IMR-90 (cell line): Measurements from ENCODE around the gene HMGA1. TPM values are rescaled to one million over a fixed set of nuclear protein-coding genes. Genes with fewer than 3 reads are reported as not detected.

ENCODE experiments used
- ATAC-seq: fragments of 200-7000 bp; cut with Tn5 transposase; 2 replicates; pipeline ENCODE4 v1.9.1; 2020; ENCODE audit warnings: low read depth, mild to moderate bottlenecking, moderate library complexity
- BruUV-seq: library from RNA; stranded (reverse); fragments of 400-500 nt; replicated peaks from 2 replicates; lab custom pipeline; 2021; lab: Mats Ljungman, UMichigan
- CTCF ChIA-PET: fragments of 300-600 bp; formaldehyde crosslinking; extraction: SDS; loops from one replicate; lab custom pipeline; 2021; ENCODE audit warnings: antibody characterized with exemption; lab: Yijun Ruan, JAX
- POLR2A ChIA-PET: fragments of 300-600 bp; sonication (Branson Sonifier 250); formaldehyde crosslinking; loops from one replicate; lab custom pipeline; 2022; ENCODE audit warnings: antibody characterized with exemption; ENCODE audit not compliant: unreplicated experiment; lab: Charles Lee
- DNase-seq: peaks from one replicate; pipeline ENCODE4 v3.0.0; 2013
- H2AFZ ChIP-seq: replicated peaks from 2 replicates; pipeline ENCODE3; 2013; ENCODE audit warnings: low read length, mild to moderate bottlenecking; ENCODE audit not compliant: poor library complexity
- H2AK5ac ChIP-seq: 2 replicates; pipeline ENCODE4 v1.6.1; 2013; ENCODE audit warnings: low read depth, low read length, inconsistent platforms
- H2AK9ac ChIP-seq: replicated peaks from 2 replicates; pipeline ENCODE3; 2013; ENCODE audit warnings: mild to moderate bottlenecking, low read depth, low read length, moderate library complexity; ENCODE audit not compliant: poor library complexity
- H2BK120ac ChIP-seq: 2 replicates; pipeline ENCODE4 v1.6.1; 2013; ENCODE audit warnings: low read depth, low read length, inconsistent platforms
- H2BK15ac ChIP-seq: 3 replicates; pipeline ENCODE4 v1.6.1; 2013; ENCODE audit warnings: low read depth, low read length, inconsistent platforms
- H2BK20ac ChIP-seq: 2 replicates; pipeline ENCODE4 v1.6.1; 2013; ENCODE audit warnings: low read depth, mild to moderate bottlenecking, inconsistent platforms, low read length, moderate library complexity
- H2BK5ac ChIP-seq: 2 replicates; pipeline ENCODE4 v1.6.1; 2013; ENCODE audit warnings: mild to moderate bottlenecking, low read depth, low read length, inconsistent platforms; ENCODE audit not compliant: poor library complexity, severe bottlenecking
- H3K14ac ChIP-seq: replicated peaks from 2 replicates; pipeline ENCODE4 v1.6.1; 2013; ENCODE audit warnings: low read depth, low read length, inconsistent platforms
- H3K18ac ChIP-seq: 2 replicates; pipeline ENCODE4 v1.6.1; 2013; ENCODE audit warnings: low read depth, low read length, control low read depth
- H3K23ac ChIP-seq: 2 replicates; pipeline ENCODE4 v1.6.1; 2013; ENCODE audit warnings: low read depth, low read length, inconsistent platforms
- H3K27ac ChIP-seq: 2 replicates; pipeline ENCODE4 v1.5.1; 2013; ENCODE audit warnings: mild to moderate bottlenecking, control low read depth, low read length; ENCODE audit not compliant: insufficient read depth
- H3K27me3 ChIP-seq: 2 replicates; pipeline ENCODE4 v1.6.1; 2013; ENCODE audit warnings: low read length; ENCODE audit not compliant: control insufficient read depth, insufficient read depth
- H3K36me3 ChIP-seq: 2 replicates; pipeline ENCODE4 v1.6.1; 2013; ENCODE audit warnings: low read length, mixed read lengths; ENCODE audit not compliant: control insufficient read depth, insufficient read depth
- H3K4ac ChIP-seq: 2 replicates; pipeline ENCODE4 v1.6.1; 2013; ENCODE audit warnings: low read depth, low read length, inconsistent platforms
- H3K4me1 ChIP-seq: 2 replicates; pipeline ENCODE4 v1.6.1; 2013; ENCODE audit warnings: low read length, mixed read lengths; ENCODE audit not compliant: control insufficient read depth, insufficient read depth
- H3K4me2 ChIP-seq: 2 replicates; pipeline ENCODE4 v1.6.1; 2013; ENCODE audit warnings: low read depth, mild to moderate bottlenecking, control low read depth, low read length, moderate library complexity
- H3K4me3 ChIP-seq: 2 replicates; pipeline ENCODE4 v1.5.1; 2013; ENCODE audit warnings: low read depth, mild to moderate bottlenecking, control low read depth, low read length, moderate library complexity; ENCODE audit not compliant: insufficient read depth
- H3K56ac ChIP-seq: 2 replicates; pipeline ENCODE4 v1.6.1; 2013; ENCODE audit warnings: low read length, inconsistent platforms; ENCODE audit not compliant: insufficient read depth; ENCODE audit errors: extremely low read depth
- H3K79me1 ChIP-seq, 2 experiments: 2 replicates each; pipeline ENCODE4 v1.6.1; 2013; ENCODE audit warnings: low read length in 2 of 2, inconsistent platforms in 1 of 2, low read depth in 1 of 2
- H3K9ac ChIP-seq: 2 replicates; pipeline ENCODE4 v1.6.1; 2013; ENCODE audit warnings: low read depth, low read length, control low read depth
- H3K9me1 ChIP-seq: 2 replicates; pipeline ENCODE4 v1.6.1; 2013; ENCODE audit warnings: low read length, inconsistent platforms; ENCODE audit not compliant: insufficient read depth
- H3K9me3 ChIP-seq: 2 replicates; pipeline ENCODE4 v1.6.1; 2013; ENCODE audit warnings: low read length; ENCODE audit not compliant: control insufficient read depth, insufficient read depth
- H4K20me1 ChIP-seq: 2 replicates; pipeline ENCODE4 v1.6.1; 2013; ENCODE audit warnings: low read length, inconsistent platforms; ENCODE audit not compliant: insufficient read depth
- H4K5ac ChIP-seq: 2 replicates; pipeline ENCODE4 v1.6.1; 2013; ENCODE audit warnings: mild to moderate bottlenecking, low read depth, low read length, control low read depth
- H4K8ac ChIP-seq, 2 experiments: 2 replicates each; pipeline ENCODE4 v1.6.1; 2013; ENCODE audit warnings: low read depth in 2 of 2, low read length in 2 of 2, control low read depth in 1 of 2, inconsistent platforms in 1 of 2
- H4K91ac ChIP-seq: 2 replicates; pipeline ENCODE4 v1.6.1; 2013; ENCODE audit warnings: low read depth, low read length, inconsistent platforms; ENCODE audit not compliant: insufficient read depth
- BHLHE40 ChIP-seq: fragments of 150-350 bp; IDR thresholded peaks from 2 replicates; pipeline ENCODE4 v1.6.1; 2016; ENCODE audit warnings: mild to moderate bottlenecking, low read depth, low read length
- CEBPB ChIP-seq: IDR thresholded peaks from 2 replicates; pipeline ENCODE4 v1.6.1; 2012; ENCODE audit warnings: low read depth, low read length, improper control_type of control experiment
- CHD1 ChIP-seq: IDR thresholded peaks from 2 replicates; pipeline ENCODE4 v1.6.1; 2012; ENCODE audit warnings: low read depth, low read length, improper control_type of control experiment
- ELK1 ChIP-seq: fragments of 150-350 bp; IDR thresholded peaks from 2 replicates; pipeline ENCODE4 v1.6.1; 2016; ENCODE audit warnings: low read depth, mild to moderate bottlenecking, low read length, moderate library complexity, borderline replicate concordance
- FOS ChIP-seq: fragments of 150-350 bp; IDR thresholded peaks from 2 replicates; pipeline ENCODE4 v1.6.1; 2016; ENCODE audit warnings: low read depth, low read length
- MAFK ChIP-seq: IDR thresholded peaks from 2 replicates; pipeline ENCODE4 v1.6.1; 2012; ENCODE audit warnings: low read depth, low read length, improper control_type of control experiment
- MAZ ChIP-seq: IDR thresholded peaks from 2 replicates; pipeline ENCODE4 v1.6.1; 2012; ENCODE audit warnings: low read depth, mild to moderate bottlenecking, low read length, improper control_type of control experiment, moderate library complexity, borderline replicate concordance
- MXI1 ChIP-seq: IDR thresholded peaks from 2 replicates; pipeline ENCODE4 v1.6.1; 2012; ENCODE audit warnings: low read depth, mild to moderate bottlenecking, low read length, moderate library complexity, borderline replicate concordance
- NFE2L2 ChIP-seq: fragments of 150-350 bp; IDR thresholded peaks from 2 replicates; pipeline ENCODE4 v1.6.1; 2016; ENCODE audit warnings: low read depth, mild to moderate bottlenecking, low read length
- POLR2A ChIP-seq: IDR thresholded peaks from 2 replicates; pipeline ENCODE4 v1.6.1; 2012; ENCODE audit warnings: mild to moderate bottlenecking, low read depth, low read length
- RAD21 ChIP-seq: IDR thresholded peaks from 2 replicates; pipeline ENCODE4 v1.6.1; 2012; ENCODE audit warnings: low read length, improper control_type of control experiment
- RCOR1 ChIP-seq: IDR thresholded peaks from 2 replicates; pipeline ENCODE4 v1.6.1; 2012; ENCODE audit warnings: mild to moderate bottlenecking, low read length, improper control_type of control experiment; ENCODE audit not compliant: insufficient replicate concordance
- SMC3 ChIP-seq: fragments of 150-350 bp; IDR thresholded peaks from 2 replicates; pipeline ENCODE4 v1.6.1; 2016; ENCODE audit warnings: low read depth, mild to moderate bottlenecking, antibody characterized with exemption, low read length, moderate library complexity
- USF2 ChIP-seq: fragments of 150-350 bp; IDR thresholded peaks from 2 replicates; pipeline ENCODE4 v1.6.1; 2017; ENCODE audit warnings: mild to moderate bottlenecking, antibody characterized with exemption, low read length, low read depth
- WGBS, 2 experiments: methylation state at CpG; one replicate each; pipeline versions ENCODE4 v1.1.5 to v1.1.7; 2013; ENCODE audit warnings: missing lambda C conversion rate in 2 of 2; ENCODE audit not compliant: insufficient read length in 1 of 2; ENCODE audit errors: extremely low coverage in 2 of 2; 5-methylcytosine and 5-hydroxymethylcytosine counted together
- dilution Hi-C: fragments of 300-500 bp; cut with HindIII; formaldehyde crosslinking; loops from one replicate; pipeline ENCODE4 v1.14.3; 2018; ENCODE audit warnings: low sequenced_read_pairs; ENCODE audit not compliant: unreplicated experiment
- in situ Hi-C: fragments of 300-500 bp; cut with MboI; formaldehyde crosslinking; loops from 3 replicates; pipeline ENCODE4 v1.14.3; 2019; ENCODE audit warnings: low sequenced_read_pairs, inconsistent platforms, mixed read lengths
- intact Hi-C: fragments of 100-400 bp; cut with micrococcal nuclease; formaldehyde crosslinking; loops from 2 replicates; pipeline ENCODE4 v1.10.0; 2022
- polyA plus RNA-seq, 3 experiments: library from polyadenylated mRNA; depleted of rRNA; stranded (reverse); fragments of >200 nt; gene quantifications; 2 replicates each; pipeline ENCODE4 v1.2.3, GENCODE V29; 2012; ENCODE audit warnings: low replicate concordance in 1 of 3
- total RNA-seq: library from RNA; depleted of rRNA; stranded (reverse); fragments of >200 nt; gene quantifications from 2 replicates; pipeline ENCODE4 v1.2.3, GENCODE V29; 2012

The HMGA1 gene
- total and polyA plus RNA-seq, 2 of the 4 experiments (the other 2 are of a cell fraction) = 101 to 589 TPM

GRCh38 chr6:34248727-34249468 lies 12.2 kb downstream of the HMGA1 start, which contains the start of gene SMIM29:
Gene SMIM29 (minus strand): TSS chr6:34249006. CDS start chr6:34247791, 1,215 bp downstream.
- CTCF ChIA-PET = interaction anchor here (0.6 to 2.1 kb wide), 15 partner anchors 36 to 1021 kb away, joined by 3 to 12 read pairs (median 3); partner anchors contain the start of gene RPS10
- dilution Hi-C loops (no loop called here), in situ Hi-C loops (loop anchor here (5.0 to 10.0 kb wide), 2 partner anchors 158 to 356 kb away; no protein-coding TSS in a partner anchor), intact Hi-C loops (loop anchor here (1.0 to 2.0 kb wide), 6 partner anchors 52 to 360 kb away; no protein-coding TSS in a partner anchor)
- peak within 1 kb of the TSS; percentile 66 for H3K56ac ChIP-seq
- no peaks in the 10 kb centered on the region for H3K9me3 ChIP-seq
- peaks cover under 1% of the 10 kb centered on the region; the same call in 1 of the 2 replicates for H3K9me1 ChIP-seq
- H3K14ac ChIP-seq = peak within 1 kb of the TSS; percentile 84
- H3K23ac ChIP-seq = peak within 1 kb of the TSS; percentile 77
- H3K36me3 ChIP-seq = peaks cover 3% of the 10 kb centered on the region
- H3K27me3 ChIP-seq = no peaks in the 10 kb centered on the region
- peak within 1 kb of the TSS; percentile 100 for H2AFZ ChIP-seq
- ATAC-seq (peak; percentile 85), DNase-seq (peak; percentile 91)
- BruUV-seq = no TSS peak
- peak within 1 kb of the TSS; percentile 10; the same call in 1 of the 2 replicates for H2BK20ac ChIP-seq
- peak within 1 kb of the TSS; percentile 88 for H3K4me2 ChIP-seq
- H2BK15ac ChIP-seq = peak within 1 kb of the TSS; percentile 51; the same call in 2 of the 3 replicates
- H3K18ac ChIP-seq = peak within 1 kb of the TSS; percentile 40
- H3K4ac ChIP-seq = peak within 1 kb of the TSS; percentile 90
- H2BK120ac ChIP-seq = peak within 1 kb of the TSS; percentile 80
- POLR2A ChIA-PET = interaction anchor here (1.7 to 1.9 kb wide), 2 partner anchors 166 to 168 kb away, joined by 6 to 8 read pairs; no protein-coding TSS in a partner anchor
- peak within 1 kb of the TSS; percentile 87 for H3K27ac ChIP-seq
- H4K20me1 ChIP-seq = peaks cover 9% of the 10 kb centered on the region
- peaks cover 10% of the 10 kb centered on the region for H3K4me1 ChIP-seq
- peak within 1 kb of the TSS; percentile 67 for H4K5ac ChIP-seq
- peaks cover 5 to 37% of the 10 kb centered on the region in 2 experiments; a peak in 3 of 4 replicates for H3K79me1 ChIP-seq
- WGBS, 2 experiments = 2% methylated on average over 27 of the region's 79 CpGs; no CpG with 5 or more reads in 1 of the 2 experiments
- peak within 1 kb of the TSS; percentile 65 for H3K4me3 ChIP-seq
- H2BK5ac ChIP-seq = peak within 1 kb of the TSS; percentile 88
- H2AK9ac ChIP-seq = peak within 1 kb of the TSS; percentile 98
- H2AK5ac ChIP-seq = peak within 1 kb of the TSS; percentile 93
- H4K91ac ChIP-seq = peak within 1 kb of the TSS; percentile 96
- peak within 1 kb of the TSS; percentile 91 for H3K9ac ChIP-seq
- peak within 1 kb of the TSS; percentile 84 to 96 for H4K8ac ChIP-seq
- no peak for TF ChIP-seq NFE2L2
- TF ChIP-seq ELK1 = no peak
- peak; percentile 57 for TF ChIP-seq BHLHE40
- TF ChIP-seq USF2 = peak; percentile 59
- TF ChIP-seq MXI1 = peak; percentile 76; the same call in 1 of the 2 replicates
- TF ChIP-seq CEBPB = no peak
- TF ChIP-seq SMC3 = peak; percentile 86
- peak; percentile 82 for TF ChIP-seq RAD21
- no peak for TF ChIP-seq FOS
- TF ChIP-seq MAFK = no peak
- no peak for TF ChIP-seq RCOR1
- TF ChIP-seq MAZ = peak; percentile 84; the same call in 1 of the 2 replicates
- peak; percentile 74 for TF ChIP-seq POLR2A
- no peak for TF ChIP-seq CHD1
